Nephron progenitor cell (in vitro differentiated cells): ENCODE measurements around the gene THBS4.

Experiments
- DNase-seq: peaks from one replicate; pipeline ENCODE4 v3.0.0; 2021
- H3K27ac Mint-ChIP-seq: 2 replicates; pipeline ENCODE4 v1.8.0; 2021; ENCODE audit warnings: mild to moderate bottlenecking, moderate library complexity, mixed read lengths
- H3K27me3 Mint-ChIP-seq: 2 replicates; pipeline ENCODE4 v1.8.0; 2021; ENCODE audit warnings: mild to moderate bottlenecking, low read depth, mixed read lengths; ENCODE audit not compliant: poor library complexity
- H3K36me3 Mint-ChIP-seq: 2 replicates; pipeline ENCODE4 v1.8.0; 2021; ENCODE audit warnings: low read depth, mixed read lengths
- H3K4me1 Mint-ChIP-seq: 2 replicates; pipeline ENCODE4 v1.8.0; 2021; ENCODE audit warnings: mixed read lengths
- H3K4me3 Mint-ChIP-seq: 2 replicates; pipeline ENCODE4 v1.8.0; 2021; ENCODE audit warnings: mild to moderate bottlenecking, moderate library complexity, mixed read lengths
- H3K9me3 Mint-ChIP-seq: 2 replicates; pipeline ENCODE4 v1.8.0; 2021; ENCODE audit warnings: mild to moderate bottlenecking, moderate library complexity, mixed read lengths
- CTCF ChIP-seq: fragments of 200-600 bp; sonication (generic); IDR thresholded peaks from 2 replicates; pipeline ENCODE4 v1.5.0; 2021; ENCODE audit warnings: antibody characterized with exemption

The THBS4 gene

GRCh38 chr5:80068775-80069174, 33.6 kb downstream of the THBS4 start:
- peaks cover 9% of the 10 kb centered on the region for H3K36me3 Mint-ChIP-seq
- H3K9me3 Mint-ChIP-seq: no peaks in the 10 kb centered on the region
- H3K27ac Mint-ChIP-seq: no peak overlapping the region
- H3K4me1 Mint-ChIP-seq: peaks cover 15% of the 10 kb centered on the region
- no peaks in the 10 kb centered on the region for H3K27me3 Mint-ChIP-seq
- no peak overlapping the region for H3K4me3 Mint-ChIP-seq
- DNase-seq: no peak
- TF ChIP-seq CTCF: no peak

DNA sequence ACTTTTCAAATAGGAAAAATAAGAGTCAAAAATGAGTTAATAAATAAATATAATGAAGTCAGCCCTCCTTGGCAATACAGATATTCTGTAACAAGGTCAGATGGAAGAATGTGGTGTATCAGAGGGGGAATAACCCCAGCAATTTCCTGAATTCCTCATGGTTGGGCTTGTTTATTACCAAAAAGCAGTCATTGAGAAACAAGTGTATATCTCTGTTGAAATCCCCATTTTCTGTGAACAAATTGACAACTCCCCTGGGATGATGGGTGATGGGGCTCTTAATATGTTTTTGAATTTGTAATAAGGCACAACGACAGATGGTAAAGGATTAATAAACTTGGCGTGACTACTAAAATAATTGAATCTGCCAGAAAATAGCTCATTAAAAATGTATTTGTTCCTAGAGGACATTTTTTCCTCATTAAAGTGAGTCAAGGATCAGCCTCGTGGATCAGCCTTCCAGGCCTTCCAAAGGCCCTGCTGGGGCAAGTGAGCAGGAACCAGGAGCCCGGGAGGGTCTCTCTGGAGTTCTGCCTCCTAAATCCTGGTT, 34.2 kb downstream of the THBS4 start:
- H3K4me3 Mint-ChIP-seq: no peak overlapping the region
- peak overlapping the region; percentile 96 for H3K27ac Mint-ChIP-seq
- no peaks in the 10 kb centered on the region for H3K27me3 Mint-ChIP-seq
- no peaks in the 10 kb centered on the region for H3K9me3 Mint-ChIP-seq
- no peak for DNase-seq
- peaks cover 15% of the 10 kb centered on the region for H3K4me1 Mint-ChIP-seq
- TF ChIP-seq CTCF: no peak
- peaks cover 9% of the 10 kb centered on the region for H3K36me3 Mint-ChIP-seq

DNA sequence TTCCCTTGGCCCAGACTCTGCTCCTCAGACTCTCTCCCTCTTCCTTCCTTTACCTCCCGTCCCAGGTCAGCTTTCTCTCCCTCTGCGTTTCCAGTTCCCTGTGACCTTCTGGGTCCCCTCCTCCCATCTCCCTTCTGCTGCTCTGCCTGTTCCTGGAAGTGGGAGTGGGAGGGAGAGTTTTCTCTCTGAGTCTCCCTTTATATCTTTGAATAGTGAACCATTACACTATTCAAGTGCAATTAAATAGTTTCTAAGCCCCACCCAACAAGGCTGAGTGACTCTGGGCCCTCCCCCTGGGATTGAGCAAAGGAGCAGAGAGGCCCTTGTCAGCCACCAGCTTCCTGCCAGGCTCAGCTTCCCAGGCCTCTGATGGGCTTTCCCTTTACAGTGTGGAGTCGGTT, 34.8 kb downstream of the THBS4 start:
- H3K4me3 Mint-ChIP-seq: no peak overlapping the region
- H3K27me3 Mint-ChIP-seq: peaks cover 3% of the 10 kb centered on the region
- peak overlapping the region; percentile 96 for H3K27ac Mint-ChIP-seq
- H3K36me3 Mint-ChIP-seq: peaks cover 9% of the 10 kb centered on the region
- peaks cover 15% of the 10 kb centered on the region for H3K4me1 Mint-ChIP-seq
- H3K9me3 Mint-ChIP-seq: no peaks in the 10 kb centered on the region
- no peak for TF ChIP-seq CTCF
- DNase-seq: no peak

DNA sequence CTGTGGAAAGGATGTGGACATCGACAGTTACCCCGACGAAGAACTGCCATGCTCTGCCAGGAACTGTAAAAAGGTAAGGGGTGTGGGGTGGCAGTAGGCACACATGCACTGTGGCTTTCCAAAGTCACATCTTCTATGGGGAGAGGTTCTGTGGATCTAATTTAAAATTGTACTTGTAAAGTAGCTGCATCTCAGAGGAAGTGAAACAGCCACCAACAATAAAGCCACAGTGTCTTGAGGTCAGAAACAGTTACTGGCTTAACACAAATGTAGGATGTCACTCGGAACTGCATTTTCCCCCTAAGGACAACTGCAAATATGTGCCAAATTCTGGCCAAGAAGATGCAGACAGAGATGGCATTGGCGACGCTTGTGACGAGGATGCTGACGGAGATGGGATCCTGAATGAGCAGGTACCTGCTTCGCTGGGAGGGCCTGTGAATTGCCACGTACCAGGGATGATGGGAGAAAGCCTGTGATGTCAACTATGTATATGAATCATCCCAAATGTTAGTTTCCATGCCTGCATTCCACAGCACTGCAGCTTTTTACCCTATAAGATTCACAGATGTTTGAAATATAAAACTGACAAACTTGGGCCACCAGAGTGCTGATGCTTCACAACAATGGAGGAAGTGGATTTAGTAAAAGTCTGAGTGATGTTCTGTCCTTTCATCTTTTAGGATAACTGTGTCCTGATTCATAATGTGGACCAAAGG, 35.3 kb downstream of the THBS4 start:
- H3K27ac Mint-ChIP-seq: no peak overlapping the region
- peaks cover 9% of the 10 kb centered on the region for H3K36me3 Mint-ChIP-seq
- no peak for TF ChIP-seq CTCF
- peaks cover 3% of the 10 kb centered on the region for H3K27me3 Mint-ChIP-seq
- H3K9me3 Mint-ChIP-seq: no peaks in the 10 kb centered on the region
- H3K4me1 Mint-ChIP-seq: peaks cover 15% of the 10 kb centered on the region
- no peak overlapping the region for H3K4me3 Mint-ChIP-seq
- DNase-seq: no peak

DNA sequence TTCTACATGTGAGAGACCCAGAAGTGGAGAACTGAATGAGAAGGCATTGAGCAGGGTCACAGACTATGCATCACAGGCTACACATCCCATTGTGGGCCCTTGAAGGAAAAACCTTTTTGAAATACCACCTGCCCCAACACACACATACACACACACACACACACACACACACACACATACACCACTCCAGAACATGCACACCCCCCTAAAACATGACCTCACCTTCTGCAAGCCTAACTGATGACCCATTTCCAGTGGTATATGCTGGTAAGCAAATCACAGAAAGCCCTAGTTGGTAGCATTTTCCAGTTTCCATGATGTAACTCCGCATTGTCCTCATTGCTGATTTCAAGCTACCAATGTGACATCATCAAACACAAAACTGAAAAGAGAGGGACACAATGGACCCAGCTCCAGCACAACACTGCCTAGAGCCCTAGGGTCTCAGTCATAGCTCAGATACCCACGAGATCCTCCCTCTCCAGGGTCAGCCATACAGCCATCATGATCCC, 36.4 kb downstream of the THBS4 start:
- no peak for TF ChIP-seq CTCF
- Mint-ChIP-seq H3K27me3 (peaks cover 3% of the 10 kb centered on the region), H3K4me3 (no peak overlapping the region), H3K9me3 (no peaks in the 10 kb centered on the region), H3K4me1 (peaks cover 15% of the 10 kb centered on the region), H3K36me3 (peaks cover 9% of the 10 kb centered on the region), H3K27ac (no peak overlapping the region)
- no peak for DNase-seq
